Measurements from ENCODE around the gene KIAA1217. TPM values are rescaled to one million over a fixed set of nuclear protein-coding genes. Genes with fewer than 3 reads are reported as not detected.

Gene KIAA1217
- total RNA-seq, 1 experiment from 2014 or later, result 7.8 TPM

GRCh38 chr10:24207781-24208611 is 942 bp upstream of the KIAA1217 start:
- Histone ChIP-seq H2AFZ (ENCODE audit: low read depth, low read length, poor library complexity, severe bottlenecking) (no peak overlapping the region), H3K27ac (ENCODE audit: low read depth, low read length) (no peak overlapping the region), H3K9me2 (ENCODE audit: insufficient read depth) (no peaks in the 10 kb centered on the region), H4K20me1 (ENCODE audit: insufficient read depth) (no peaks in the 10 kb centered on the region), H3K36me3 (ENCODE audit: control insufficient read depth in 1 of 2, insufficient read depth in 2 of 2, low read length in 2 of 2) (no peaks in the 10 kb centered on the region), H3K27me3 (ENCODE audit: insufficient read depth, low read length) (peaks cover 7% of the 10 kb centered on the region; the same call in 1 of the 2 replicates), H3K4me3 (replicated peaks in 1 of 2; ENCODE audit: low read depth in 1 of 2, low read length in 2 of 2) (no peak overlapping the region), H3K4me1 (ENCODE audit: control insufficient read depth in 1 of 2, insufficient read depth in 2 of 2, low read length in 2 of 2) (peaks cover 0 to 3% of the 10 kb centered on the region in 2 experiments; a peak in 1 of 4 replicates), H3K4me2 (ENCODE audit: low read length) (no peak overlapping the region), H3K79me2 (ENCODE audit: insufficient read depth, low read length) (no peaks in the 10 kb centered on the region), H3K9ac (ENCODE audit: low read length) (no peak overlapping the region), H3K9me3 (ENCODE audit: control insufficient read depth in 1 of 2, insufficient read depth in 1 of 2, low read depth in 1 of 2, low read length in 2 of 2) (no peaks in the 10 kb centered on the region)
- POLR2A ChIA-PET, result no interaction called here
- intact Hi-C loops (cut with micrococcal nuclease), result no loop called here
- DNase-seq (ENCODE audit: low read depth, low spot score) (no peak), ATAC-seq (no peak)
- BruUV-seq (replicated peaks), result no TSS peak
- TF ChIP-seq ELF1 (IDR thresholded peaks at IDR 0.05; ENCODE audit: borderline replicate concordance, low read depth) (no peak), SIN3A (IDR thresholded peaks at IDR 0.05; ENCODE audit: low read depth) (no peak), SP1 (IDR thresholded peaks at IDR 0.05; ENCODE audit: low read depth) (no peak), TCF7L2 (IDR thresholded peaks at IDR 0.05; ENCODE audit: borderline replicate concordance, extremely low read depth, insufficient read depth, insufficient read length) (no peak), SRF (IDR thresholded peaks at IDR 0.05; ENCODE audit: low read depth) (no peak), ZFX (IDR thresholded peaks at IDR 0.05) (no peak), RAD21 (IDR thresholded peaks at IDR 0.05; ENCODE audit: low read depth) (no peak), EZH2 (IDR thresholded peaks at IDR 0.05) (no peak), ZNF274 (IDR thresholded peaks at IDR 0.05; ENCODE audit: low read depth, low read length) (no peak), POLR2AphosphoS5 (IDR thresholded peaks at IDR 0.05; ENCODE audit: low read depth, low read length) (no peak), FOSL1 (IDR thresholded peaks at IDR 0.05; ENCODE audit: low read depth) (no peak), MAX (IDR thresholded peaks at IDR 0.05) (no peak), CEBPB (IDR thresholded peaks at IDR 0.05; ENCODE audit: low read depth) (no peak), CTCF (IDR thresholded peaks at IDR 0.05 in 2 of 3, conservative IDR thresholded peaks at IDR 0.05 in 1 of 3; ENCODE audit: borderline replicate concordance in 1 of 3, insufficient read depth in 1 of 3, low read depth in 2 of 3, low read length in 2 of 3) (no peak), JUND (IDR thresholded peaks at IDR 0.05) (no peak), EZH2phosphoT487 (IDR thresholded peaks at IDR 0.05; ENCODE audit: borderline replicate concordance) (no peak)
- TF ChIP-seq, protein P1, sequence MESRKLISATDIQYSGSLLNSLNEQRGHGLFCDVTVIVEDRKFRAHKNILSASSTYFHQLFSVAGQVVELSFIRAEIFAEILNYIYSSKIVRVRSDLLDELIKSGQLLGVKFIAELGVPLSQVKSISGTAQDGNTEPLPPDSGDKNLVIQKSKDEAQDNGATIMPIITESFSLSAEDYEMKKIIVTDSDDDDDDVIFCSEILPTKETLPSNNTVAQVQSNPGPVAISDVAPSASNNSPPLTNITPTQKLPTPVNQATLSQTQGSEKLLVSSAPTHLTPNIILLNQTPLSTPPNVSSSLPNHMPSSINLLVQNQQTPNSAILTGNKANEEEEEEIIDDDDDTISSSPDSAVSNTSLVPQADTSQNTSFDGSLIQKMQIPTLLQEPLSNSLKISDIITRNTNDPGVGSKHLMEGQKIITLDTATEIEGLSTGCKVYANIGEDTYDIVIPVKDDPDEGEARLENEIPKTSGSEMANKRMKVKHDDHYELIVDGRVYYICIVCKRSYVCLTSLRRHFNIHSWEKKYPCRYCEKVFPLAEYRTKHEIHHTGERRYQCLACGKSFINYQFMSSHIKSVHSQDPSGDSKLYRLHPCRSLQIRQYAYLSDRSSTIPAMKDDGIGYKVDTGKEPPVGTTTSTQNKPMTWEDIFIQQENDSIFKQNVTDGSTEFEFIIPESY (IDR thresholded peaks at IDR 0.05; ENCODE audit: extremely low read depth, insufficient replicate concordance, low read length), result no peak
- CTCF ChIA-PET, result no interaction called here
- RAD21 ChIA-PET (ENCODE audit: low non-redundant PET in 1 of 2, low total read pairs in 2 of 2, uncharacterized antibody in 2 of 2, unreplicated experiment in 2 of 2), result no interaction called here
